ENCODE measurements around the gene ELANE.

The ELANE gene

DNA sequence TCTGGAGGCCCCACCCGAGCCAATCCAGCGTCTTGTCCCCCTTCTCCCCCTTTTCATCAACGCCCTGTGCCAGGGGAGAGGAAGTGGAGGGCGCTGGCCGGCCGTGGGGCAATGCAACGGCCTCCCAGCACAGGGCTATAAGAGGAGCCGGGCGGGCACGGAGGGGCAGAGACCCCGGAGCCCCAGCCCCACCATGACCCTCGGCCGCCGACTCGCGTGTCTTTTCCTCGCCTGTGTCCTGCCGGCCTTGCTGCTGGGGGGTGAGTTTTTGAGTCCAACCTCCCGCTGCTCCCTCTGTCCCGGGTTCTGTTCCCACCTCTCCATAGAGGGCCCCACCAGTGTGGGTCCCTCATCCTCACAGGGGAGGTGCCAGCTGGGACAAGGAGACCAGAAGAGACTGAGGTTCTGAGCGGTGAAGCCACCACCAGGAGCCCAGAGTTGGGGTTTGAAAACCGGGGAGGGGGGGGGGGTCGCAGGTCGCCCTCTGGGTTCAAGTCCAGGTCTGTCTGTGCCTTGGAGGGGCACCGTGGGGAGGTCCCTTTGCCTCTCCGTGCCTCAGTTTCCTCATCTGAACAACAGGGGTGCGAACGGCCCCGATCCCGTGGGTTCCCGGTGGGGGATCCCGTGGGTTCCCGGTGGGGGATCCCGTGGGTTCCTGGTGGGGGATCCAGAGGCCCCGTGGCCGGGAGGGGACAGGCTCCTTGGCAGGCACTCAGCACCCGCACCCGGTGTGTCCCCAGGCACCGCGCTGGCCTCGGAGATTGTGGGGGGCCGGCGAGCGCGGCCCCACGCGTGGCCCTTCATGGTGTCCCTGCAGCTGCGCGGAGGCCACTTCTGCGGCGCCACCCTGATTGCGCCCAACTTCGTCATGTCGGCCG, at the start of gene ELANE:
Gene ELANE (plus strand): TSS at position 168 of the 878 bp plus-strand sequence. CDS start 26 bp downstream, at position 194.
- DNase-seq, result no peak

DNA sequence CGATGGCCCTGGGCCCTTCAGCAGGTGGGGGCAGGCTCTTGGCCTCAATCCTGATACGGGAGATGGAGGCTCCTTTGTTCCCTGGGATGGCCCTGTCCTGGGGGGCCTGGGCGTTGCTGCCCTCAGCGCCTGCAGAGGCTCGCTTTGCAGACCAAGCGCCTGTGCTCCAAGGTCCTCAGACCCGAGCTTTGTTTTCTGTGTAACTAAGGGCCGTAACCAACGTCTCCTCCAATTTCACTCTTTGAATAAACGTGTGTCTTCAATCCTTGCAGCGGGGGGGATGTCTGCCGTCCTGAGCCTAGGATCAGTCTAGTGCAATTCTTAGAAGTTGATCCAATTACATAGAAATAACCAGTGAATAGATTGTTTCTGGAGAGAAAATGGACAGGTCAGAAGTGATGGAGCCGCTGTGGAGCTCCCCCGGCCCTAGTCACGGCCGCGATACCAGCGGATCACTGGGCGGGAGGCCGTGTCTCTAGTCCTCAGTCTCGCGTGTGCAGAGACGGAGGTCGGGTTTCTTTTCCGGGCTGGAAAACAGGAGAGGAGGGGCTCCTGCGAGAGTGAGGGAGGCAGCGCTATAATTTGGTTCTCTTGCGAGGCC, 49.5 kb upstream of the ELANE start:
- DNase-seq, result peak; percentile 13

DNA sequence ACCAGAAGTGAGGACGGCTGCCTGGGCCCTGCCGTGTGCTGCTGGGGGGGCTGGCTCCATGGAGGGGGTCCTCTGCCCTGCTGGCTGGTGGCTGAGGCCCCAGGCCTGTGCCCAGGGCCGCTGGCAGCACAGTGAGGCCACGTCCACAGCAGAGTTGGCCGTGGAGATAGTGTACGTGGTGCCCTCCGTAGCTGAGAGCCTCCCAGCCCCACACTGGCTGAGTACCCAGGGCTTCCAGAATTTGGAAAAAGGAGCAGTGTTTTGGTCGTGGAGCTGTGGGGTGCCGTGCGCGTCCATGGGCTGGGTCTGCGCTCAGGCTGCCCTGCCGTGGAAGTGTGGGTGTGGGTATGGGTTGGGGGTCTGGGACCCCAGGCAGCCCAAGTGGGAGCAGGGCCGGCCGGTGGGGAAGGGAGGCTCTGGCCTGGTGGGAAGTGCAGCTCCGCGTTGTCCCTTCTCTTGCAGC, 49.0 kb upstream of the ELANE start:
- no peak for DNase-seq

DNA sequence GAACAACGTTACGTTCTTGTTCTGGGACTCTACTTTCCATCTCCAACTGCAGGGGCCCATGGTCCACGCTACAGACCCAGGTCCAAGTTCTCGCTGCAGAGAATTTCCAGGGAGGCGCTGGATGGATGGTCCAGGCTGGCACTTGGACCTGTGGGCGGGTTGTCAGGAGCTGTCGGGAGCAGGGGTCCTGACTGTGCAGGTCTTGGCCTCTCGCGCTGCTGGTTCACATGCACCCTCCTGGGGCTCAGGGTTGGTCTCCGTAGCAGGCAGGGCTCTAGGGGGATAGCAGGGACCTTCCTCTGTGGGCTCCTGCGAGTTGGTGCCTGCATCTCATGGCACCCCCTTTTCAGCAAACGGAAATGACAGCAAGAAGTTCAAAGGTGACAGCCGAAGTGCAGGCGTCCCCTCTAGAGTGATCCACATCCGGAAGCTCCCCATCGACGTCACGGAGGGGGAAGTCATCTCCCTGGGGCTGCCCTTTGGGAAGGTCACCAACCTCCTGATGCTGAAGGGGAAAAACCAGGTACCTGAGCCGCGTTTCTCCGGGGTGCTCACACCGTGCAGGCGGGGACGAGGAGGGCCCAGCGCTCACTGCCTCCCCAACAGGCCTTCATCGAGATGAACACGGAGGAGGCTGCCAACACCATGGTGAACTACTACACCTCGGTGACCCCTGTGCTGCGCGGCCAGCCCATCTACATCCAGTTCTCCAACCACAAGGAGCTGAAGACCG, 48.3 kb upstream of the ELANE start:
- DNase-seq, result no peak

DNA sequence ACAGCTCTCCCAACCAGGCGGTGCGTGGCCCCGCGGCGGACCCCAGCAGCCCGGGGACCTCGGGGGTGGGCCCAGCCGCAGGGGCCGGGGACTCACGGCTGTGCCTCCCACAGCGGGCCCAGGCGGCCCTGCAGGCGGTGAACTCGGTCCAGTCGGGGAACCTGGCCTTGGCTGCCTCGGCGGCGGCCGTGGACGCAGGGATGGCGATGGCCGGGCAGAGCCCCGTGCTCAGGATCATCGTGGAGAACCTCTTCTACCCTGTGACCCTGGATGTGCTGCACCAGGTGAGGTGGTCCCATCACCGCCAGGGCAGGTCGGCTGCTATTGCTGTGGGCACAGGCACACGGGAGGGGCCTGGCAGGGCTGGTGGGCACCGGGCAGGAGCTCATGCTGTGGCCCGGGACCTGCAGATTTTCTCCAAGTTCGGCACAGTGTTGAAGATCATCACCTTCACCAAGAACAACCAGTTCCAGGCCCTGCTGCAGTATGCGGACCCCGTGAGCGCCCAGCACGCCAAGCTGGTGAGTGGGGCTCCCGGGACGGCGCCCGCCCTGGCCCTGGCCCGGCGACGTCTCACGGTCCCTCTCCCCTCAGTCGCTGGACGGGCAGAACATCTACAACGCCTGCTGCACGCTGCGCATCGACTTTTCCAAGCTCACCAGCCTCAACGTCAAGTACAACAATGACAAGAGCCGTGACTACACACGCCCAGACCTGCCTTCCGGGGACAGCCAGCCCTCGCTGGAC, 47.5 kb upstream of the ELANE start:
- DNase-seq, result no peak

DNA sequence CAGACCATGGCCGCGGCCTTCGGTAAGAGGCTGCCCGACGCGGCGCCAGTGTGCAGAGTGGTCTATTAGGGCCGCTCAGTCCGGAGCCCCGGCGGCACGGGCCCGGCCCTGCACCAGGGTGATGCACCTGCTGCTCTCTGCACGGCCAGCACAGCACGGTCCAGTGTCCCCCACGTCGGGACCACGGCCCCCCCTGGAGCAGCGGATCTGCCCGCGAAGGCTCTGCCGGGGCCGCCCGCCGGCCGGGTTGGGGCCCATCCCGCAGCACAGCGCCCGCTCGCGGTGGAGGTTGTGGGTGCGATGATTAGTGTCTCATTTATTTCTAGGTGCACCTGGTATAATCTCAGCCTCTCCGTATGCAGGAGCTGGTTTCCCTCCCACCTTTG, 46.9 kb upstream of the ELANE start:
- no peak for DNase-seq

DNA sequence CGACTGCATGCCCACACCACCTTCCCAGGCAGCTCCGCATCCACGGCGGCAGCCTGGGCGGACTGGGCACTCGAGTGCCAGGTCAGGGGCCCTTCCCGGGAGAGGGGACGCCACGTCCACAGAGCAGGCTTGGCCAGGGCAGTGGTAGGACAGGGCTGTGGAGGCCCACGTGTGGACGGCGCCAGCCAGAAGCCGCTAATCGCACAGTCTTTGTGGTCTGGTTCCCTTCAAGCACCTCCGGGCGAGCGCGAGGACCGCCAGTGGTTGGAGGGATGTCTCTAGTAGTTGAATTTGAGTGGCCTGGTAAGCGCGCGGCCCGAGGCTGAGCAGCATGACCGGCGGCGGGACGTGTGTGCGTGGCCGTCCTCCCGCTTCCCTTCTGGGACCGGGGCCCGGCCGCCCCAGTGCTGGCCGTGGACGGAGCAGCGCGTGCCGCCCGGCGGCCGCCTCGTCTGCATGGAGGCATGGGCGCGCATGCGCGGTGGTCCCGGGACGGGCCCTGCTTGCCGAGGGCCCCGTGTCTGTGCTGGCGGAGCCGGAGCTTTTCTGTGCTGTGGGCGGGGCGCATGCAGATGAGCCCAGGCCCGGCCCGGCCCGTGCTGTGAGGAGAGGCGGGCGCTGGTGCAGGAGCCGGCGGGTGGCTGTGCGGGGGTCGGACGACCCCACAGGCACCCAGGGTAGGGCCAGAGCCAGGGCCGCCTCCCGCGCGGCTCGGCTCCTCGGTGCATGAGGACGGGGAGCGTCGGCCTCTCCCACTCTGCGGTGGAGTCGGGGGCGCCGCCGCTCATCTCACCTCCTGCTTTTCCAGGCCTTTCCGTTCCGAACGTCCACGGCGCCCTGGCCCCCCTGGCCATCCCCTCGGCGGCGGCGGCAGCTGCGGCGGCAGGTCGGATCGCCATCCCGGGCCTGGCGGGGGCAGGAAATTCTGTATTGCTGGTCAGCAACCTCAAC, 46.2 kb upstream of the ELANE start:
- no peak for DNase-seq

DNA sequence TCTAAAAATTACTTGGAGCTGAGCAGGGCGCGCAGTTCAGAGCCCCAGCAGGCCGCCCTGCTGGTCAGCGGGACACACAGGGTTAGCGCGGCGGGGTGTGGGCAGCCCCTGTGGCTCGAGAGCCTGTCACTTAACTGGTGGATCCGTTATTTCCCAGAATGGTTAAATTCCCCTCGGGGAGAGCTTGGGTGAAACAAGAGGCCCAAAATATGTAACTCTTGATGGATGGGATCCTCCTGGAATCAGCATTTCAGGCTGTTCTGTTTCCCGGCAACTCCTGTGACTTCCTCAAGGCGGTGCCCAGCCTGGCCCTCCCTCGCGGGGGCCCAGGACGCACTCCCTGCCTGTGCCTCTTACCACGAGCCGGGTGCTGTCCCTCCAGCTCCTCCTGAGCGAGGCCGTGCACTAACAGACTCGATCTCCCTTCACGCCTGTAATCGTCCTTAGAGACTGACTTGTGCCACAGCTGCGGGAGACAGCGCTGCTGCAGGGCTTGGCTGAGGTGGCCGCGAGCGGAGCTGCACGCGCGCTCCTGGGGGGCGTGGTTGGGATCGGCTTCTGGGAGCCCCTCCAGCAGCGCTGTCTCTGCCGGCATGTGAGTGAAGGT, 45.2 kb upstream of the ELANE start:
- no peak for DNase-seq

DNA sequence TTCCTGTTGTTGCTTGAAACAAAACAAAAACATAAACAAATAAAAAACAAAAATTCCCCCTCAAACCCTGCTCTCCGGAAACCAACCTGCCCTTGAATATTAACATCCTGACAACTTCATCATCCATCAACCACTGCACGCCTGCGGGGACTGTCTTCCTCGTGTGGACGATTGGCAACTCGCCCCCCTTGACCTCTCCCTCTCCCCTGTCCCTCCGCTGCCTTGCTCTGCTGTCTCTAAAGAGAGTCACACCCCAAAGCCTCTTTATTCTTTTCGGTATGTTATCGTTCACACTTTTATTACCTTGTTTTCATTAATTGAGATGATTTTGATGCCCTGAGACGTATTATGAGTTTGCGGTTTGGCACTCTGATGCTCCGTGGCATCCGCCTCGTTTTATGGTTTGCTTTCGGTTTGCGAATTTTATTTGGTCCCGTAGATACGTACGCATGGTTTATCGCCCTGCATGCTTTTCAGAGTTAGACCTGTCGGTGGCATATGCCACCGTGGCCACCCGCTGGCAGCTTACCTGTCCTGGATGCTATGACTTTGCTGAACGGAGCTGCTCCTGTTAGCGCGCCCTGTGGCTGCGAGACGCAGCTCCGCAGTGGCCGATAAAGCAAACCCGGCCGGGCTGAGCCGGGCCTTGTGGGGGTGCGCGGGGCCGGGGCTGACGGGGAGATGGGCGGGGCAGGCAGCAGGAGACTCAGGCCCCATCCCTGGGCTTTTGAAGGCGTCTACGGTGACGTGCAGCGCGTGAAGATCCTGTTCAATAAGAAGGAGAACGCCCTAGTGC, 44.3 kb upstream of the ELANE start:
- DNase-seq, result no peak

DNA sequence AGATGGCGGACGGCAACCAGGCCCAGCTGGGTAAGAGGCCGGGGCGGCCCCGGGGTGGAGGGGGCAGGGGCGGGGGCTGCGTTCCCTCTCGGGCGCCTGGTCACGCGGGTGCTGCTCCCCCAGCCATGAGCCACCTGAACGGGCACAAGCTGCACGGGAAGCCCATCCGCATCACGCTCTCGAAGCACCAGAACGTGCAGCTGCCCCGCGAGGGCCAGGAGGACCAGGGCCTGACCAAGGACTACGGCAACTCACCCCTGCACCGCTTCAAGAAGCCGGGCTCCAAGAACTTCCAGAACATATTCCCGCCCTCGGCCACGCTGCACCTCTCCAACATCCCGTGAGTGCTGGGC, 43.7 kb upstream of the ELANE start:
- no peak for DNase-seq

DNA sequence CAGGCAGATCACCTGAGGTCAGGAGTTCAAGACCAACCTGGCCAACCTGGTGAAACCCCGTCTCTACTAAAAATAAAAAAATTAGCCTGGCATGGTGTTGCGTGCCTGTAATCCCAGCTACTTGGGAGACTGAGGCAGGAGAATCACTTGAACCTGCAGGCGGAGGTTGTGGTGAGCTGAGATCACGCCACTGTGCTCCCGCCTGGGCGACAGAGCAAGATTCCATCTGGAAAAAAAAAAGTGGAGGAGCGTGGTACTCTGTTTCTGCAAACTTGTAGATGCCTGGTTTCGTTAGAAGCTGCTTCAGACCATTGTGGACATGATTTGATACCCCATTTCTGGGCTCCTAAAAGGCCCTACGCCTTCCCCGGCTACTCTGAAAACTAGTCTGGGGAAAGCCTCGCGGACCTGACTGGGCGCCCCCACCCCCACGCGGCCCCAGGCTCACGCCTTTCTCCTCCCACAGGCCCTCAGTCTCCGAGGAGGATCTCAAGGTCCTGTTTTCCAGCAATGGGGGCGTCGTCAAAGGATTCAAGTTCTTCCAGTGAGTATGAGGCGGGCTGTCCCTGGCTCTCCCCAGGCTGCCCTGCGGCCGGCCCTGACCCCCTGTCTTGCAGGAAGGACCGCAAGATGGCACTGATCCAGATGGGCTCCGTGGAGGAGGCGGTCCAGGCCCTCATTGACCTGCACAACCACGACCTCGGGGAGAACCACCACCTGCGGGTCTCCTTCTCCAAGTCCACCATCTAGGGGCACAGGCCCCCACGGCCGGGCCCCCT, 41.8 kb upstream of the ELANE start:
- DNase-seq, result no peak

DNA sequence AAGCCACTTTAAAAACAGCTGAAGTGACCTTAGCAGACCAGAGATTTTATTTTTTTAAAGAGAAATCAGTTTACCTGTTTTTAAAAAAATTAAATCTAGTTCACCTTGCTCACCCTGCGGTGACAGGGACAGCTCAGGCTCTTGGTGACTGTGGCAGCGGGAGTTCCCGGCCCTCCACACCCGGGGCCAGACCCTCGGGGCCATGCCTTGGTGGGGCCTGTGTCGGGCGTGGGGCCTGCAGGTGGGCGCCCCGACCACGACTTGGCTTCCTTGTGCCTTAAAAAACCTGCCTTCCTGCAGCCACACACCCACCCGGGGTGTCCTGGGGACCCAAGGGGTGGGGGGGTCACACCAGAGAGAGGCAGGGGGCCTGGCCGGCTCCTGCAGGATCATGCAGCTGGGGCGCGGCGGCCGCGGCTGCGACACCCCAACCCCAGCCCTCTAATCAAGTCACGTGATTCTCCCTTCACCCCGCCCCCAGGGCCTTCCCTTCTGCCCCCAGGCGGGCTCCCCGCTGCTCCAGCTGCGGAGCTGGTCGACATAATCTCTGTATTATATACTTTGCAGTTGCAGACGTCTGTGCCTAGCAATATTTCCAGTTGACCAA, 41.1 kb upstream of the ELANE start:
- DNase-seq, result no peak

DNA sequence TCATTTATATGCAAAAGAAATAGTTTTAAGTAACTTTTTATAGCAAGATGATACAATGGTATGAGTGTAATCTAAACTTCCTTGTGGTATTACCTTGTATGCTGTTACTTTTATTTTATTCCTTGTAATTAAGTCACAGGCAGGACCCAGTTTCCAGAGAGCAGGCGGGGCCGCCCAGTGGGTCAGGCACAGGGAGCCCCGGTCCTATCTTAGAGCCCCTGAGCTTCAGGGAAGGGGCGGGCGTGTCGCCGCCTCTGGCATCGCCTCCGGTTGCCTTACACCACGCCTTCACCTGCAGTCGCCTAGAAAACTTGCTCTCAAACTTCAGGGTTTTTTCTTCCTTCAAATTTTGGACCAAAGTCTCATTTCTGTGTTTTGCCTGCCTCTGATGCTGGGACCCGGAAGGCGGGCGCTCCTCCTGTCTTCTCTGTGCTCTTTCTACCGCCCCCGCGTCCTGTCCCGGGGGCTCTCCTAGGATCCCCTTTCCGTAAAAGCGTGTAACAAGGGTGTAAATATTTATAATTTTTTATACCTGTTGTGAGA, 40.5 kb upstream of the ELANE start:
- no peak for DNase-seq

DNA sequence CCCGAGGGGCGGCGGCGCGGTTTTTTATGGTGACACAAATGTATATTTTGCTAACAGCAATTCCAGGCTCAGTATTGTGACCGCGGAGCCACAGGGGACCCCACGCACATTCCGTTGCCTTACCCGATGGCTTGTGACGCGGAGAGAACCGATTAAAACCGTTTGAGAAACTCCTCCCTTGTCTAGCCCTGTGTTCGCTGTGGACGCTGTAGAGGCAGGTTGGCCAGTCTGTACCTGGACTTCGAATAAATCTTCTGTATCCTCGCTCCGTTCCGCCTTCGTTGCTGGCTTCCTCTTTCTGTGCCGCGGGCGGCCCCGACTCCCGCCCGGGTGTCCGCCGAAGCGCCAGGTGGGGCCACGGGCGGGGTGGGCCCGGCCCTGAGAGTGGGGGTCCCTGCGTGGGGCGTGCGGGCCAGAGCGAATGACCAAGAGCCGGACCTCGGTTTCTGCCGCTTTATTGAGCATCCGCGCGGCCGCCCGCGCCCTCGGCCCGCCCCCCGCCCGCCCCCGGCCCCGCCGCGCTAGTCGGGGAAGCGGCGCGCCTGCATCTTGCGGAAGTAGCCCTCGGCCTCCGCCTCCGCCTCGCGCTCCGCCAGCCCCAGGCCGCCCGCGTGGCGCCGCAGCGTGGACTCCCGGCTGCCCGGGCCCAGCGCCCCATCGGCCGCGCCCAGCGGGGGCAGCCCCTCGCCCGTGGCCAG, 39.9 kb upstream of the ELANE start:
- DNase-seq, result no peak

DNA sequence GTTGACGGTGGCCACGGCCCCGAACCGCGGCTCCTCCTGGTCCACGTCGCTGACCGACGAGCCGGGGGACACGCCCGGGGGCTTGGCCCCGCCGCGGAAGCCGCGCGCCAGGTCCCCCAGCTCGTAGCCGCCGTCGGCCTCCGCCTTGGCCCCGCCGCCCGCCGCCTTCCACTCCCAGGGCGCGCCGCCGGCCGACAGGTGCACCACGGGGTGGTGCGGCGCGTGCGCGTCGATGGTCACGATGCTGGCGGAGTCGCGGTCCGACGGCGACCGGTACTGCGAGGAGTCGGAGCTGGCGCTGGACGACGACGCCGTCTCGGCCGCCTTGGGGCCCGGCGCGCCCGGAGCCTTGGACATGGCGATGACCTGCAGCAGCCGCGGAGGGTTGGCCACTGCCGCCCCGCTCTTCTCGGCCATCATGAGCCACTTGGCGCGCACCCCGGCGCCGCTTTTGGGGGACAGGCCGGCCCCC, 39.3 kb upstream of the ELANE start:
- DNase-seq, result no peak

DNA sequence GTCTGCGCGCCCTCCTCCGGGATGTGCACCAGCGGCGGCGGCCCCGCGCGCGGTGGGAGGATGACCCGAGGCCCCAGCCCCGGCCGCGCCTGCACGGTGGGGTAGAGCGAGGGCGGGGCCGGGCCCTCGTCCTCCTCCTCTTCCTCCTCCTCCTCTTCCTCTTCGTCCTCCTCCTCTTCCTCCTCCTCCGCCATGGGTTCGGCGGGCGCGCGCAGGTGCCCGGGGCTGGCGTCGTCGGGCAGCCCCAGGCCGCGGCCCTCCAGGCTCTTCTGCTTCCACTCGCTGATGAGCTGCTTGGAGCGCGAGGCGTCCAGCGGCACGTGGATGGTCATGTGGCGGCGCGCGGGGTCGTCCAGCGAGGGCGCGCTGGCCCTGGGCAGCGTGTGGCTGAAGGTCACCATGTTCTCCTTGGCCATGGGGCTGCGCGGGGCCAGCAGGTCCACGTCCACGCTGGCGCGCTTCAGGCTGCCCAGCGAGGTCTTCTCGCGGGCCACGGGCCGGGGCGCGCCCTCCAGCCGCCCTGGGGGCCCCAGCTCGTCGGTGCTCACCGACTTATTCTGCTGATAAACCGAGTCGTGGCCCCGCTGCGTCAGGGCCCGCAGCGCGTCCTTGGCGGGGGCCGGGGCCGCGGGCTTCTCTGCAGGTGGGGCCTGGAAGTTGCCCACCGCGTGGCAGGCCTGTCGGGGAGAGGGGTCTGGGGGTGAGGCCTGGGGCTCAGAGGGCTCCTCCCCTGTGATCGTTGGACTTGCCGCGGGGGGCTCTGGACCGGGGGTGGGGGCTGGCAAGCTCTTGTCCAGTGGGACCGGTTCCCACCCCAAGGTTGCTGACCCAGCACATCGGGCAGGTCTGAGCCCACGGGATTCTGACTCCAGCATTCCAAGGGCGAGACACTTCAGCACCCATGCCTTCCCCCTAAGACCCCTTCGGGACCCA, 38.6 kb upstream of the ELANE start:
- DNase-seq, result no peak
